GM10847 (cell line): Measurements from ENCODE around the gene KCNAB1.

ENCODE experiments used
- POLR2A ChIP-seq: IDR thresholded peaks from 2 replicates; pipeline ENCODE4 v1.6.1; 2011; ENCODE audit not compliant: insufficient read length; ENCODE audit errors: extremely low read depth

Gene KCNAB1

DNA sequence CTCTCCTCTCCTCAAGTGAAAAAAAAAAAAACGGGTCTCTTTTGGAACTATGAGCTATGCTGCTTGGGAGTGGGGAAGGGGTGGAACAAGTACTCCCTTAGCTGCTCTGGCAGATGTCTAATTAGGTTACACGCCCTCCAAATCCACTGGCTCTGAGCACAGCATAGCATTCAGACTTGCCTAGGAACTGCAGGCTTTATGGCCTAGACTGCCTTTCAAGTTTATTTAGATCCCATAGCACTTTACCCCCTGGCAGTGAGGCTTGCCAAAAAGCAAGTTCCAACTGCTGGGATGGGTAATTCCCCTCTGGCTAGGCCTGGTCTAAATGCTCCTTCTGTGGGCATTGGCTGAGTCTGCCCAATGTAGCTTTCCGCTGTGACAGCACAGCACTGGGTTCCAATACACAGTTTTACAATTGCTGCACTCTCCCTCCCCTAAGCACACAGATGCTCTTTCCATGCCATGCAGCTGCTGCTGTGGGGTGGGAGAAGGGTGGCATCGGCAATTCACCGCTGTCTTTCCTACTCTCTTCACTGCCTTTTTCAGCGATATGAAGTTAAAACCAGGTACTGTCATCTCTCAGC, 152.8 kb downstream of the KCNAB1 start:
- TF ChIP-seq POLR2A = no peak

DNA sequence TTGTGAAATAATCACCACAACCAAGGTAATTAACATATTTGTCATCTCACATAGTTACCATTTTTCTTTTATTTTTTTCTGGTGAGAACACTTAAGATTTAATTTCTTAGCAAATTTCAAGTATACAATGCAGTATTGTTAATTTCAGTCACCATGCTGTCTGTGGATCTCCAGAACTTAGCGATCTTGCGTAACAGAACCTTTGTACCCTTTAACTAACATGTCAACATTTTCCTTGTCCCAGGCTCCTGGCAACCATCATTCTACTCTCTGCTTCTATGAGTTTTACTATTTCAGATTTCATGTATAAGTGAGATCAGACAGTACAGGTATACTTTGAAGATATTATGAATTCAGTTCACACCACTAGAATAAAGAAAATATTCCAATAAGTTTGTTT, 154.4 kb downstream of the KCNAB1 start:
- no peak for TF ChIP-seq POLR2A

DNA sequence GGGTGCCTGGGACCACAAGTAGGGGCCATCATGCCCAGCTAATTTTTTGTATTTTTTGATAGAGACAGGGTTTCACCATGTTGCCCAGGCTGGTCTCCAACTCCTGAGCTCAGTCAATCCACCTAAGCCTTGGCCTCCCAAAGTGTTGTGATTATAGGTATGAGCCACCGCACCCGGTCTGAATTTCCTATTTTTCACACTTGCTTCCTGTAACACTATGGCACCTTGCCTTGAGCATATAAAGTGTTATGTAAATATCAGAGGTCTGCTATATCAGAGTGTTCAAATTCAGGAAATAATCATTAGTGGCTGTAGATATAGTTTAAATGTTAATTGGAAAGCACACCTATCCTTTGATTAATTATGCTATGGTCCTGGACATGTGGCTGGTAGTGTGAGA, 165.2 kb downstream of the KCNAB1 start:
- no peak for TF ChIP-seq POLR2A

DNA sequence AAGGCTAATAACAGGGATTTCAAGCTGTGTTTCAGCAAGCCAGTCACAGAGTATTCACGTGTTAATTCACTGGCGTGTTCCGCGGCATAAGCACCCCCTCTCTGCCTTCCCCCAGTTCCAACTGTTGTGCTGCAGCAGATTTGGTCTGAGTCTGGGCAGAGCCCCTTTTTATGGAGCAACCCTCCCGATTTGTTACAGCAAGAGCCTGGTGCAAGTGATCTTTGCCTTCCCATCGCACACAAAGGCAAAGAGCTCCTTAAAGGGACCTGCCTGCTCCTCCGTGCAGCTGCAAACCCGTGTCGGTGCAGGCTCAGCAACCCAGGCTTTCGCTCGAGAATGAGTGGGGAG, 170.5 kb downstream of the KCNAB1 start:
- no peak for TF ChIP-seq POLR2A

DNA sequence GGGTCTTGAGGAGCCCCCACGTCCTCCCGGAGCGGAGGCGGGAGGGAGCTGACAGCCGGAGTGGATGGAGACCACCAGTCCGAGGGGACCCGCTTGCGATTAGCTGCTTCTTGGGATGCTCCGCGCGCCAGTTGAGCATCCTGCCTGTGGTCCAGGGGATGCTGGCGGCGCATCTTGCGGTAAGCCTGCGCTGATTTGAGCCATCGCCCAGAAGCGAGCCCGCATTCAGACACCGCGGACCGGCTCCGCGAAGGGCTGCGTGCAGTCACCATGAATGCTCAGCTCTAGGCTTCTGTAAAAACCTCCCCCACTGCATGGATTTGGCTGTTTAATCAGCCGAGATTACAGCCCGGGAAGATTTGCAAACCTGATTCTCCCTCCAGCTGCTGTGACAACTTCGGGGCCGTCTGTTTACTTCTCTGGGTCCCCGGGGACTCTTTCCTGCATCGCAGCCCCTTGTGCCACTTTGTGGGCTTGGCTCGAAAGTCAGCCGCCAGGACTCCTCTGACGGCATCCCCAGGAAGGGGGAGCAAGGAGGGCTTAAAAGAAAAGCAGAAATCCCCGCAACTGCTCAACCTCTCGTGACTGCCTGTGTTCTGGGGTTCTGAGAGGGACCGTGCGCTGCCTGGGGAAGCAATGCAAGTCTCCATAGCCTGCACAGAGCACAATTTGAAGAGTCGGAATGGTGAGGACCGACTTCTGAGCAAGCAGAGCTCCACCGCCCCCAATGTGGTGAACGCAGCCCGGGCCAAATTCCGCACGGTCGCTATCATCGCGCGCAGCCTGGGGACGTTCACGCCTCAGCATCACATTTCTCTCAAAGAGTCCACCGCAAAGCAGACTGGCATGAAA, 171.1 kb downstream of the KCNAB1 start:
- TF ChIP-seq POLR2A = no peak

DNA sequence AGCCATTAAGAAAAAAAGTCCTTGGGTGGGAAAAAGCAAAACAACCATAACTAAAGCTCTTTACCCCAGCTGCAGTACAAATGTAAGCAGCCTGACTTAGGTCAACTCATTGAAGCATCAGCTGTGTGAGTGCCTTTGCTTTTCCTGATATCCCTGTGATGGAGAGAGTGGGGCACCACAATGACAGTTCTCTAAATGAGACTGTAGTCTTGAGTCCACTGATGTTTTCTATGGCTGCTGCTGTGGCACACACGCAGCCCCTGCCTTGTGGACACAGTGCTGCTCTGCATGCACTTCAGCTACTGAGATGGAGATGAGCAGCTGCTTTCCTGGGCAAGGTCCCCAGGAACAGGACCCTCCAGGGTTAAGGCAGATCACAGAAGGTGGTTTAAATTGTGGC, 173.2 kb downstream of the KCNAB1 start:
- no peak for TF ChIP-seq POLR2A

DNA sequence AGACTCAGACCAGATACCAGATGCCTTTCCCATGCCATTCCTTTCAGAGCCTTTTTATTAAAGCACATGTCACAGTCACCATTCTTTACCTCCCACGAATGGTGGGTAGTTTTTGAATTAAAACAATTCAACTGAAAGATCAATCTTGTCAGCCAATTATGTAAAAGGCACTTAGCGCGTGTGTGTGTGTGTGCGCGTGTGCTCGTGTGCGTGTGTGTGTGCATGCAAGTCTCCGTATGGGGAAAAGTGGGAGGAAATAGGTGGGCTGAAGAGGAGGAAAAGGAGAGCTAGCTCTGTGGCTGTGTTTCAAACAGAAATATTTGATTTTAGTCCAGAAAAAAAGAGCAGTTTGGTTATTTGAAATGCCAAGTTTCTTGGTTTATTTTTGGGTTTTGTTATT, 177.2 kb downstream of the KCNAB1 start:
- no peak for TF ChIP-seq POLR2A

DNA sequence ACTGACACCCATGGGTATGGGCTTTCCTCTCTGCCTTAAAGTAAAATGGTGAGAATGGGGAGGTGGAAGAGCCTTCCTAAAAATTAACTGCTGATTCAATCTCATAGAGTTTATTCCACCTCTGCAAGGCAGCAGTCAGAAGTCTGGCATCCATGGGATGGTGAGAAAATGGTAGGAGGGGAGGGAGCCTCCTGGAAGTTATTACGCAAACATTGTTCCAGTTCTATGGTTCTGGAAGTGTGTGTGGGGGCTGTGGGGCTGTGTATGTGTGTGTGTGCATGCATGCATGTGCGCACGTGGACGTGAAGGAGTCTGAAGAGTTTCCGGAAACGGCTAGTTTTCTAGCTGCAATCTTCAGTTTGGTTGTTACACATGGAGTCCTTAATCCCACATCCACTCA, 177.6 kb downstream of the KCNAB1 start:
- no peak for TF ChIP-seq POLR2A

DNA sequence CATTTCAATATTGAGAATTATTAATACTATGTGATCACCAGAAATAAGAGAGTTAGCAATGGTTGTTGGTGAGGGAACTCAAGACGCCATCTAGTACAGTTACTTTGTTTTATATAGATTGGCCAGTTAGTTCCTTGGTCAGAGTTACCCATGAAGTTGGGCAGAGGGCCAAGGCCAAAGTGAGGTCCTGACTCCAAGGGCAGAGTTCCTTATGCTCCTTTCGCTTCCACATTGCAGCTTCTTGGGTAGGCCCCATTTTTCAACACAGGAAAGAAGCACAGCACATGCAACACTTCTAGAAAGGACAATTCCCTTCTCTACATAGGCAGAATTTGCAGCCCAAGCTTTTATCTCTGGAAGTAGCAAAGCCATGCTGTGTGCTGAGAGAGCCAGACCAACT, 178.6 kb downstream of the KCNAB1 start:
- no peak for TF ChIP-seq POLR2A

DNA sequence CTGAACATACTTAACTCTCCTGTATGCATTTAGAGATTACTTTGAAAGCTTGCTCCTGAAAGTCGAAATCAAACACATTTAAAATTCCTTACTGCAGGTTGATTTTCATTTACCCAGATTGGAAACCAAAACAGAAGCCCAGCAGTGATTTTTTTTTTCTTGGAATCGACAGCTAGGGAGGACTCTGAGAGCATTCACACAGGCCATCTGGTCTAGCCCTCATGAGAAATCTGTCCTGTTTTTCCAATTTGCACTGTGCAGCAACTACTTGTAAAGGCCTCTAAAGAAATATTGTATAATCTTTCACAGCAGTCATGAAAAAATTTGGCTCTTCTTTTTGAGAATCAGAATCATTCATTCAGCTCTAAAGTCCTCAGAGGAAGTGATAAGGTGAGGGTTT, 179.2 kb downstream of the KCNAB1 start:
- TF ChIP-seq POLR2A = no peak

DNA sequence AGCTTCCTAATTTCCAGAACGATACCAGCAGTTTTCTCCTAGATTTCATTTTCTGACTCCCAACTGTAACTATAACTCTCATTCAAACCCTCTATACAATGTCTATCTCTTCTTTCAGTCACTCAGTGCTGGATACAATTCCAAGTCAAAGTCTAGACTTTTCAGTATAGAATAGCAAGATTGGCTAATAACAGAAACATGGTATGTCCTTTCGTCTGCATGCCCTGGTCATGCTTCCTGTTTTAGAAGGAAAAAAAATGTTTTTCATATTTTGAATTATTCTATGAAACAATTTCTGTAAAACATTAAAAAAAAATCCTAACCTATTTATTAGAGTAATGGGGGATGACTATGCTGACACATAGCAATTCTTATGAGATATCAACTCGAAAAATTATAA, 180.0 kb downstream of the KCNAB1 start:
- TF ChIP-seq POLR2A = no peak

DNA sequence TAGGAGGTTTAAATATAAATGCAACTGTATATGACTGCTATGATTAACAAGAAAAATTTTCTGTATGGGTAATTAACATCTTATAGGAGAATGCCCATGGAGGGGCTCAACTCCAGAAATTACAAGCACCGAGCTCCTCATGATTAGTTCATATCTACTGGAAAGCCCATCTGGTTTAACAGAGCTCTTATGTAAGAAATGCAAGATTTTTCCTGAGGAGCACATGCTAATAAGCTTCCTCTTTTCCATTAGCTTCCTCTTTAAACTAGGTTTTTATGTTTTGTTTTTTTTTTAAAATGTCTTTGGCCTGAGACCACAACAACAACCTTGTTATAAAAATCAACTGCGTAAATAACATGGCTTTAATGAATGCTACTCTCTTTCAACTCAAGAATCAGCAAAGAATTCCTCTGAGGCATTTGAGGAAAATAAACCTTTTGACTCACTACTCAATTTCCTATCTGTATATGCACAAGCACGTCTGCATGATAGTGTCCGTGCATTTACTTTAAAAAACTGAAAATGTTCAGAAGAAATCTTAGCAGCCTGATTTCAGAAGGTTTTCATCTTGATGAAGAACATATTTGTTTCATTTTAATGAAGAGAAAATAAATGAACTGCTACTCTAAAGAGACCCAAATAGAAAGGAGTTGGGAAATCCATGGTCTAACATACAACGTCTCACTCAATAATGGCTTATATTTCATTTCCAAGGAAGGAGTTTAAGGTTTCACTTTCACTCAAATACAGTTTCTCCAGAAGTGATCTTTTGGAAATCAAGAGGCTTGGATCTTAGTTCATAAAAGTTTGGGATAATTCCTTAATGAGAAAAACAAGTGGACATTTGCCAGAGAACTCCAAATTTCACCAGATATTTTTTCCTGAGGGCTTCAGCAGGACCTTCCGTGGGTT, 180.8 kb downstream of the KCNAB1 start:
- TF ChIP-seq POLR2A = no peak

DNA sequence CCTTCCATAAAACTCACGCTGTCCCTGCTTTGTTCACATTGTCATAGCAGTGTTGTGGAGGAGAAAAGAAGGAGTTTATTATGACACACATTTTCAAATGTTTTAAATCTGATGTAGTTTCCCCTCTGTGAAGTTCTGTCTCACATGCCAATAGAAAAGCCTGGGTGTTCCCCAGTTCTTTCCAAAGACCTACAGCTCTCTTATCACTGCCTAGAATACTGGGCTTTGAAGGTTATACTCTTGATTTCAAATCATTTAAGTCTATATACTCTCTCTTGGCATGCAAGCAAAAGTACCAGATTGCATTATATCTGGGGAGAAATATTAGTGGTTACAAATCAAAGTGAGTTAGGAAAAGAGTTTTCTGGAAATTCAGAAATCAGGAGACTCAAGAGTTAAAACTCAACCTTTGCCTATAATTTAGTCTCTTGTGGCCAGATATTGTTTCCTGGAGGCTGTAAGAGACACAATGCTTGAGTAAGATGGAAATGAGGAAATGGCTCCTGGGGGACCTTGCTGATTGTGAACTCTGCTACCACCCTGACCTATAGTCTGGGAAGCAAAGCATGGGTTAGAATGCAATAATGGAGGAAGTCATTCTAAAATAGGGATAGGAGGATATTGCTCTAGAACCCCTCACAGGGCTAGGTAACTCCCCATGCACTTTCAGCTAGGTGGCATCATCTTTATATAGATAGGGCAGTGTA, 182.8 kb downstream of the KCNAB1 start:
- TF ChIP-seq POLR2A = no peak

DNA sequence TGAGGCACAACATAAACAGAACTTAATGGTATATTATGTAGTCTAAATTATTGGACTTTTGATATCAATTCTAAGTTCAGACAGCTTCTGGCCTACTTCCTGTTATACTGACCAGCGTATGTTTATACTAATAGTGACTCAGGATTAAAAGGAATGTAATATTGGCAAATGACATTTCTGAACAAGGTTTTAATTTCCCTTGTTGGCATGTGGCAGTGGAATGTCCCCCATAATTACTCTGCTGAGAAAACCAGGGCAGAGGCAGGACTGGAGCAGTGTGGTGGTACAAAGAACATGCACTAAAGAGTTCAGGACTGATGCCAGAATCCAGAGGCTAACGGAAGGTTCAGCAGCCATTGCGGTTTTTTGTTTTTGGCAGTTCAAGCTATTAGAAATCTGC, 184.0 kb downstream of the KCNAB1 start:
- no peak for TF ChIP-seq POLR2A

DNA sequence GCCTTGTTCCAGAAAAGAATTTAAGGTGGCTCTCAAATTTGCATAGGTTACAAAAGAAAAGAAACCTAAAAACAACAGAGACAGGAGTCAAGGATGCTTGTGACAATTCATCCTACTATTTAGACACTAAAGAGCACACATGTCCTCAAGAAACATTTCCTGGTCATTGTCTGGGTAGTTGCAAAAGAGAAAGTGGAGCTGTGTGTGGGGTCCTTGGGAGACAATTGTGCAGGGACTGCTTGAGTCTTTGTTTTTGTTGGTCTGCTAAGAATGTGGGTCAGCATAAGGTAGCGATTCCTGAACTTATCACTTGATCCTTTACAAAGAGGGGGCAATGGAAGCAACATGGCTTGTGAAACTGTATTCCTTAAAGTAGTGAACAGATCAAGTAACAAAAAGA, 185.3 kb downstream of the KCNAB1 start:
- TF ChIP-seq POLR2A = no peak

DNA sequence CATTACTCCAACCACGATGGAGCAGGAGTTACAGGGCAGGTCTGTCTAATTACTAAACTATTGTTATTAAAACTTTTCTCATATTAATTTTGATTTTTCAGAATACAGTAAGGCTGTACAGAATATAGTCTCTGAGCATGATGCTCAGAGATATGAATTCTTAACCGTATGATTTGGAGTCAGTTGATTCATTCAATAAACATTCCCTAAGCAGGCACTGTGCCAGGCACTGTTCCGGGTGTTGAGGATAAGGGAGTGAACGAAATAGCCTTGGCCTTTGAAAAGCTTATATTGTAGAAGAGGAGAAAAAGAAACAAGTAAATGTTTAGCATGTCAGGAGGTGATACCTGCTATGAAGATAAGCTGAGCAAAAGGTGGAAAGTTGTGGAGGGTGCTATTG, 187.3 kb downstream of the KCNAB1 start:
- no peak for TF ChIP-seq POLR2A

DNA sequence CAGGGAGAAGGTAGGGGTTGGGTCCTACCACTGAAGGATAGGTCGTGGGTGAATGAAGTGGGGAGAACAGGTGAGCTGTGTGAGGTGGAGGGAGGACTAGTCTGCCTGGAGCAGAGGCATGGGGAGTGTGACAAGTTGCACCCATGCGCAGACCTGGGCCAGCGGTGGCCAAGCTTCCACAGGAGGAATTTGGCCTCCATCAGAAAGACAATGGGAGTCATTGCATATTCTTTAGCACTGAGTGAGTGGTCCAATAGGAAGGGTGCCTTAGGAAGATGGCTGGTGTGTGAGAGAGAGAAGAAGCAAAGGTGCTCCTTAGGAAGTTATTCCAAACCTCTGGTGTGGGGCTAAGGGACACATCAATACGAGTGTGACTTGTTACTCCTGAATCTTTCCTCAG, 191.1 kb downstream of the KCNAB1 start:
- no peak for TF ChIP-seq POLR2A
